ENCODE measurements around the gene CCDC157.

CCDC157 gene

GRCh38 chr22:30422481-30423300, 65.9 kb downstream of the CCDC157 start:
- H3K4me3 ChIP-seq (ENCODE audit: low read depth, low read length), result peak overlapping the region; percentile 69
- TF ChIP-seq MYC (IDR thresholded peaks at IDR 0.05; ENCODE audit: low read depth, low read length), result no peak
- TF ChIP-seq CTCF (IDR thresholded peaks at IDR 0.05; ENCODE audit: low read depth, low read length), result no peak
- TF ChIP-seq POLR2A (IDR thresholded peaks at IDR 0.05; ENCODE audit: extremely low read depth, insufficient read length), result no peak
- TF ChIP-seq MAX (IDR thresholded peaks at IDR 0.05; ENCODE audit: low read depth, low read length), result no peak

GRCh38 chr22:30423301-30423958, 66.6 kb downstream of the CCDC157 start:
- peak; percentile 63 for DNase-seq (ENCODE audit: low read depth)
- TF ChIP-seq MYC (IDR thresholded peaks at IDR 0.05; ENCODE audit: low read depth, low read length) (no peak), CTCF (IDR thresholded peaks at IDR 0.05; ENCODE audit: low read depth, low read length) (no peak), POLR2A (IDR thresholded peaks at IDR 0.05; ENCODE audit: extremely low read depth, insufficient read length) (peak; percentile 74), MAX (IDR thresholded peaks at IDR 0.05; ENCODE audit: low read depth, low read length) (no peak)
- peak overlapping the region; percentile 69 for H3K4me3 ChIP-seq (ENCODE audit: low read depth, low read length)

More at GRCh38 chr22:30422481-30423300, 65.9 kb downstream of the CCDC157 start:
- peak; percentile 74 for DNase-seq (ENCODE audit: low read depth)

- TF ChIP-seq MAX (IDR thresholded peaks at IDR 0.05; ENCODE audit: low read depth, low read length) (peak; percentile 99), CTCF (IDR thresholded peaks at IDR 0.05; ENCODE audit: low read depth, low read length) (no peak), MYC (IDR thresholded peaks at IDR 0.05; ENCODE audit: low read depth, low read length) (peak; percentile 84), POLR2A (IDR thresholded peaks at IDR 0.05; ENCODE audit: extremely low read depth, insufficient read length) (no peak)
- H3K4me3 ChIP-seq (ENCODE audit: low read depth, low read length), result peak overlapping the region; percentile 69
- peak; percentile 99 for DNase-seq (ENCODE audit: low read depth)
Observed at GRCh38 chr22:30423959-30424533, 67.2 kb downstream of the CCDC157 start.

- peak overlapping the region; percentile 72 for H3K4me3 ChIP-seq (ENCODE audit: low read depth, low read length)
- no peak for TF ChIP-seq MAX (IDR thresholded peaks at IDR 0.05; ENCODE audit: low read depth, low read length)
- no peak for TF ChIP-seq POLR2A (IDR thresholded peaks at IDR 0.05; ENCODE audit: extremely low read depth, insufficient read length)
- no peak for TF ChIP-seq MYC (IDR thresholded peaks at IDR 0.05; ENCODE audit: low read depth, low read length)
- no peak for TF ChIP-seq CTCF (IDR thresholded peaks at IDR 0.05; ENCODE audit: low read depth, low read length)
- no peak for DNase-seq (ENCODE audit: low read depth)
Observed at GRCh38 chr22:30424534-30425326, 67.9 kb downstream of the CCDC157 start.

GRCh38 chr22:30425327-30425615, 68.5 kb downstream of the CCDC157 start:
- no peak for TF ChIP-seq POLR2A (IDR thresholded peaks at IDR 0.05; ENCODE audit: extremely low read depth, insufficient read length)
- no peak for TF ChIP-seq MYC (IDR thresholded peaks at IDR 0.05; ENCODE audit: low read depth, low read length)
- no peak for DNase-seq (ENCODE audit: low read depth)
- peak overlapping the region; percentile 72 for H3K4me3 ChIP-seq (ENCODE audit: low read depth, low read length)
